Sigmoid colon (tissue), 7 donors: ENCODE results near the gene ACBD6. TPM values are rescaled to one million over a fixed set of nuclear protein-coding genes. Genes with fewer than 3 reads are reported as not detected.

ENCODE experiments used
- DNase-seq: peaks from one replicate; pipeline ENCODE4 v3.0.0-alpha.2; 2019
- H3K27ac ChIP-seq, 4 donors: fragments of 200-600 bp; sonication (generic); one replicate each; pipeline ENCODE4 v1.5.1; 2016 to 2019; ENCODE audit warnings: mild to moderate bottlenecking in 1 of 4
- H3K27me3 ChIP-seq, 3 donors: fragments of 200-600 bp; sonication (generic); one replicate each; pipeline ENCODE4 v1.5.1; 2019; ENCODE audit warnings: mild to moderate bottlenecking in 1 of 3
- H3K36me3 ChIP-seq, 4 donors: fragments of 200-600 bp; sonication (generic); one replicate each; pipeline ENCODE4 v1.5.1; 2016 to 2019
- H3K4me1 ChIP-seq, 4 donors: fragments of 200-600 bp; sonication (generic); one replicate each; pipeline ENCODE4 v1.5.1; 2017 to 2019
- H3K4me3 ChIP-seq, 4 donors: fragments of 200-600 bp; sonication (generic); one replicate each; pipeline ENCODE4 v1.5.1; 2017 to 2019; ENCODE audit warnings: mild to moderate bottlenecking in 2 of 4, moderate library complexity in 1 of 4
- H3K9me3 ChIP-seq, 4 donors: fragments of 200-600 bp in 3 of 4; sonication (generic) in 3 of 4; one replicate each; pipeline versions ENCODE4 v1.5.1 to v1.6.1; 2013 to 2019
- EP300 ChIP-seq, 4 donors: sonication (generic); formaldehyde crosslinking; IDR thresholded peaks; one replicate each; pipeline ENCODE4 v1.6.1; 2017; ENCODE audit warnings: antibody characterized with exemption in 4 of 4
- POLR2A ChIP-seq, 2 donors: fragments of 450-650 bp; IDR thresholded peaks; one replicate each; pipeline ENCODE4 v1.6.1; 2016; ENCODE audit warnings: antibody characterized with exemption in 2 of 2, mild to moderate bottlenecking in 2 of 2, moderate library complexity in 2 of 2
- POLR2AphosphoS5 ChIP-seq, 4 donors: sonication (generic); formaldehyde crosslinking; IDR thresholded peaks; one replicate each; pipeline ENCODE4 v1.6.1; 2017; ENCODE audit warnings: antibody characterized with exemption in 4 of 4
- WGBS, 2 donors: extraction: QIAGEN DNeasy Blood & Tissue Kit; methylation state at CpG; one replicate each; pipeline ENCODE4 v1.1.7; 2013; 5-methylcytosine and 5-hydroxymethylcytosine counted together
- intact Hi-C: fragments of 100-400 bp; cut with DNase I; formaldehyde crosslinking; loops from one replicate; pipeline ENCODE4 v1.15.1; 2023
- polyA plus RNA-seq, 3 donors: library from polyadenylated mRNA; stranded (reverse); fragments of 200-250 nt; gene quantifications; one replicate each; pipeline ENCODE4 v1.2.3, GENCODE V29; 2013
- total RNA-seq, 4 donors: library from RNA; depleted of rRNA; stranded (reverse); fragments of >200 nt; gene quantifications; one replicate each; pipeline ENCODE4 v1.1.0, GENCODE V29; 2016
- TF ChIP-seq, protein P1 (sequence below), 4 experiments: fragments of 450-650 bp in 3 of 4; fragments of 200-600 bp in 1 of 4; IDR thresholded peaks; one replicate each; pipeline ENCODE4 v1.5.1; 2016 to 2019; ENCODE audit warnings: antibody characterized with exemption in 4 of 4, mild to moderate bottlenecking in 3 of 4, moderate library complexity in 2 of 4
- donor health status: healthy with polysubstance abuse.
- donor health status: Bipolar disorder and iron deficiency.
- donor health status: healthy.

The ACBD6 gene
- total and polyA plus RNA-seq, 7 donors = 11.4 to 40.8 (median 35.5) TPM

DNA sequence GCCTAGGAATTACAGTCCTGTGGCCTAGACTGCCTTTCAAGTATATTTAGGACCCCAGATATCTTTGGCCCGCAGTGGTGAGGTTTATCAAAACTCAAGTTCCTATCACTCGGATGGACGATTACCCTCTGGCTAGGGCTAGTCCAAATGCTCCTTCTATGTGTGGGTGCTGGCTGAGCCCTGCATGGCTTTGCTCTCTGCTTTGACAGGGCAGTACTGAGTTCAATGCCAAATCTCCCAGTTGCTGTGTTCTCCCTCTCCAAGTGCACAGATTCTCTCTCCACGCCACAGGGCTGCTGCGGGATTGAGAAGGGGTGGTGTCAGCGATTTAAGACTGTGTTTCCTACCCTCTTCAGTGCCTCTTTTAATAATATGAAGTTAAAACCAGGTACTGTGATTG, 175.3 kb downstream of the ACBD6 start:
- no peaks in the 10 kb centered on the region for H3K4me1 ChIP-seq
- intact Hi-C loops = no loop called here
- H3K27ac ChIP-seq = no peak overlapping the region
- no peak overlapping the region for H3K4me3 ChIP-seq
- WGBS, 2 donors = 97 to 99% methylated on average over 6 of the region's 6 CpGs
- DNase-seq = no peak
- no peaks in the 10 kb centered on the region for H3K27me3 ChIP-seq
- no peaks in the 10 kb centered on the region for H3K9me3 ChIP-seq
- TF ChIP-seq POLR2A (IDR thresholded peaks at IDR 0.05) = no peak
- TF ChIP-seq EP300 (IDR thresholded peaks at IDR 0.05) = no peak
- TF ChIP-seq, protein P1, sequence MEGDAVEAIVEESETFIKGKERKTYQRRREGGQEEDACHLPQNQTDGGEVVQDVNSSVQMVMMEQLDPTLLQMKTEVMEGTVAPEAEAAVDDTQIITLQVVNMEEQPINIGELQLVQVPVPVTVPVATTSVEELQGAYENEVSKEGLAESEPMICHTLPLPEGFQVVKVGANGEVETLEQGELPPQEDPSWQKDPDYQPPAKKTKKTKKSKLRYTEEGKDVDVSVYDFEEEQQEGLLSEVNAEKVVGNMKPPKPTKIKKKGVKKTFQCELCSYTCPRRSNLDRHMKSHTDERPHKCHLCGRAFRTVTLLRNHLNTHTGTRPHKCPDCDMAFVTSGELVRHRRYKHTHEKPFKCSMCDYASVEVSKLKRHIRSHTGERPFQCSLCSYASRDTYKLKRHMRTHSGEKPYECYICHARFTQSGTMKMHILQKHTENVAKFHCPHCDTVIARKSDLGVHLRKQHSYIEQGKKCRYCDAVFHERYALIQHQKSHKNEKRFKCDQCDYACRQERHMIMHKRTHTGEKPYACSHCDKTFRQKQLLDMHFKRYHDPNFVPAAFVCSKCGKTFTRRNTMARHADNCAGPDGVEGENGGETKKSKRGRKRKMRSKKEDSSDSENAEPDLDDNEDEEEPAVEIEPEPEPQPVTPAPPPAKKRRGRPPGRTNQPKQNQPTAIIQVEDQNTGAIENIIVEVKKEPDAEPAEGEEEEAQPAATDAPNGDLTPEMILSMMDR (IDR thresholded peaks at IDR 0.05) = no peak
- no peak for TF ChIP-seq POLR2AphosphoS5 (IDR thresholded peaks at IDR 0.05)
- H3K36me3 ChIP-seq = no peaks in the 10 kb centered on the region

DNA sequence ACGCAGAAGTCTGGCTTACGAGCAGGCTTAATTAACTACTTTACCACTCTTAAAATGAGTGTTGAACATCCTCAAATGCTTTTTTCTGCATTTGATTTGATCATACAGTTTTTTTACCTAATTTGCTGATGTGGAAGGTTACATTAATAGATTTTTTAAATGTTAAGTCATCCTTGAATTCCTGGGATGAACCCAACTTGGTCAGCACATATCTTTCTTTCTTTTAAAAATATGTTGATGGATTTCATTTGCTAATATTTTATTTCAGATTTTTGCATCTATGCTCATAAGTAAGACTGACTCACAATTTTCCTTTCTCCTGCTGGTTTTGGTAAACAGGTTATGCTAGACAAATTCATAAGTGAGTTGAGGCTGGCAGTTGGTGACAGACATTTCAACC, 189.5 kb downstream of the ACBD6 start:
- H3K27me3 ChIP-seq = no peaks in the 10 kb centered on the region
- DNase-seq = no peak
- WGBS, 2 donors = 98 to 99% methylated on average over 2 of the region's 2 CpGs
- no peaks in the 10 kb centered on the region for H3K4me1 ChIP-seq
- no peak overlapping the region for H3K27ac ChIP-seq
- no peaks in the 10 kb centered on the region for H3K9me3 ChIP-seq
- no peak overlapping the region for H3K4me3 ChIP-seq
- H3K36me3 ChIP-seq = peaks cover 0 to 5% (median 0%) of the 10 kb centered on the region in 4 donors
- intact Hi-C loops = no loop called here
- TF ChIP-seq POLR2AphosphoS5 (IDR thresholded peaks at IDR 0.05) (no peak), POLR2A (IDR thresholded peaks at IDR 0.05) (no peak), EP300 (IDR thresholded peaks at IDR 0.05) (no peak)
- TF ChIP-seq, protein P1 (IDR thresholded peaks at IDR 0.05) = no peak

DNA sequence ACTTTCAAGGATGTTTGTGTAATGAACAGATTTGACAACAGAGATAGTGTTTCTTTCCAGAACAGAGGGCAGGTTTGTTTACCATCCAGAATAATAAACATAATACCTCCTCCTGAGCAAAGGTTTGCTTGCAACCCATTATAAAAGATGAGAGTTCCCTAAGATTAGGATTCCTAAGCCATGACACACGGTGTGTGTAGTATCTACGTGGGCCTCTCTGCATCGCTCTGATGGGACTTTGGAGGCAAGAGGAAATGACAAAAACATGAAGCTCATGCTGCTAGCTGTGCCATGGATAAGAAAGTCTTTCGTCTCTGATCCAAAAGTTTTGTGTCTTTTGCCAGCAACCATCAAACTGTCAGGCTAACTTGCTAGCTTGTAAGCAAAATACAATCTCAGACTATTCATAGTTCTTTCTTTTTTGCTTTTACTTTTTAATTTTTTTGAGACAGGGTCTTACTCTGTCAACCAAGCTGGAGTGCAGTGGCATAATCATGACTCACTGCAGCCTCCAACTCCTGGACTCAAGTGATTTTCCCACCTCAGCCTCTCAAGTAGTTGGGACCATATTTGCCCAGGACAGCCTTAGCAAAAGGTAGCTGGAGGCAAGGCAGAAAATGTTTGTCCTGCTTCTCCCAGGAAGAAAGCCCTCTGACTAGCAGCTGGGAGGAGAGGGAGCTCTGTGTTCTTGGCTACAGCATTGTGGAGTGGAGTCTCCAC, 191.2 kb downstream of the ACBD6 start:
- no peak for DNase-seq
- Histone ChIP-seq H3K9me3 (no peaks in the 10 kb centered on the region), H3K27me3 (no peaks in the 10 kb centered on the region), H3K4me1 (no peaks in the 10 kb centered on the region), H3K36me3 (peaks cover 0 to 5% (median 0%) of the 10 kb centered on the region in 4 donors), H3K27ac (no peak overlapping the region), H3K4me3 (no peak overlapping the region)
- TF ChIP-seq, protein P1 (IDR thresholded peaks at IDR 0.05) = no peak
- TF ChIP-seq EP300 (IDR thresholded peaks at IDR 0.05) (no peak), POLR2A (IDR thresholded peaks at IDR 0.05) (no peak), POLR2AphosphoS5 (IDR thresholded peaks at IDR 0.05) (no peak)
- intact Hi-C loops = no loop called here
- 68 to 88% methylated on average over 4 of the region's 4 CpGs for WGBS, 2 donors

DNA sequence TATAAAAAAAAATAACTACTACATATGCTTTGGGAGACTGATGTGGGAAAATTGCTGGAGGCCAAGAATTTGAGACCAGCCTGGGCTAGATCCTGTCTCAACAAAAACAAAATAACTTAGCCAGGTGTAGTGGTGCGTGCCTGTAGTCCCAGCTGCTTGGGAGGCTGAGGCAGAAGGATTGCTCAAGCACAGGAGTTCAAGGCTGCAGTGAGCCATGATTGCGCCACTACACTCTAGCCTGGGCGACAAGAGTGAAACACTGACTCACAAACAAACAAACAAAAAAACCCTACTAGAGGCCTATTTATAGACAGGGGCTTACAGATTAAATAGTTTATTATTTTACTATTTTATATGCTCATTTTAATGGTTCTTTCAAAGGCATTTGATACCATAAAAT, 192.3 kb downstream of the ACBD6 start:
- peaks cover 0 to 5% (median 0%) of the 10 kb centered on the region in 4 donors for H3K36me3 ChIP-seq
- WGBS, 2 donors = 84 to 96% methylated on average over 3 of the region's 3 CpGs
- DNase-seq = no peak
- no peaks in the 10 kb centered on the region for H3K9me3 ChIP-seq
- no peak for TF ChIP-seq EP300 (IDR thresholded peaks at IDR 0.05)
- TF ChIP-seq, protein P1 (IDR thresholded peaks at IDR 0.05) = no peak
- no peak for TF ChIP-seq POLR2A (IDR thresholded peaks at IDR 0.05)
- TF ChIP-seq POLR2AphosphoS5 (IDR thresholded peaks at IDR 0.05) = no peak
- H3K4me1 ChIP-seq = no peaks in the 10 kb centered on the region
- H3K27me3 ChIP-seq = no peaks in the 10 kb centered on the region
- H3K27ac ChIP-seq = no peak overlapping the region
- H3K4me3 ChIP-seq = no peak overlapping the region
- intact Hi-C loops = no loop called here

DNA sequence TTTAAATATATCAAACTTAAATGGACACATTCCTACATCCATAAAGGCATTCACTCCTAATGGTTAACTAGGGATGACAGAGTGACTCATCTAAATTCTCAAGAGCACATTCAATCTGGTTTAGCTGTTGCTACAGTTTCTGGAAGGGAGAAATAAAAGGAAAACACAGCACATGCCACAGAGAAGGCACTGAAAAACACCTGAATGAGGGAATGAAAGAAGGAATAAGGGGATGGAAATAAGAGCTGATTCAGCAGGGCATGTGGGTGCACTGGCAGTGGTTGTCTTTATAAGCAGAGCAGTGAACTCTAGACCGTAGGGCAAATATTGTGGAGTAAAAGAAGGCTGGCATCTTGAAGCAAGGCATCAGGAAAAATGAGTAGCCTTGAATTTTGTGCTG, 193.0 kb downstream of the ACBD6 start:
- no peak overlapping the region for H3K27ac ChIP-seq
- TF ChIP-seq EP300 (IDR thresholded peaks at IDR 0.05) = no peak
- TF ChIP-seq POLR2AphosphoS5 (IDR thresholded peaks at IDR 0.05) = no peak
- no peak for TF ChIP-seq POLR2A (IDR thresholded peaks at IDR 0.05)
- TF ChIP-seq, protein P1 (IDR thresholded peaks at IDR 0.05) = no peak
- no peaks in the 10 kb centered on the region for H3K4me1 ChIP-seq
- H3K36me3 ChIP-seq = peaks cover 0 to 5% (median 0%) of the 10 kb centered on the region in 4 donors
- no peak for DNase-seq
- no peak overlapping the region for H3K4me3 ChIP-seq
- H3K9me3 ChIP-seq = no peaks in the 10 kb centered on the region
- intact Hi-C loops = no loop called here
- WGBS, 2 donors = 83 to 97% methylated on average over 1 of the region's 1 CpG
- no peaks in the 10 kb centered on the region for H3K27me3 ChIP-seq
